NB4 (cell line): ENCODE measurements around the gene DOK7.

ENCODE experiments used
- POLR2A ChIP-seq: IDR thresholded peaks from 2 replicates; pipeline ENCODE4 v1.6.1; 2011; ENCODE audit warnings: mild to moderate bottlenecking; ENCODE audit not compliant: insufficient read length; ENCODE audit errors: extremely low read depth
- TF ChIP-seq, protein P1 (sequence below): IDR thresholded peaks from one replicate; pipeline ENCODE4 v1.5.1; 2012; ENCODE audit warnings: low read depth, low read length

DNA sequence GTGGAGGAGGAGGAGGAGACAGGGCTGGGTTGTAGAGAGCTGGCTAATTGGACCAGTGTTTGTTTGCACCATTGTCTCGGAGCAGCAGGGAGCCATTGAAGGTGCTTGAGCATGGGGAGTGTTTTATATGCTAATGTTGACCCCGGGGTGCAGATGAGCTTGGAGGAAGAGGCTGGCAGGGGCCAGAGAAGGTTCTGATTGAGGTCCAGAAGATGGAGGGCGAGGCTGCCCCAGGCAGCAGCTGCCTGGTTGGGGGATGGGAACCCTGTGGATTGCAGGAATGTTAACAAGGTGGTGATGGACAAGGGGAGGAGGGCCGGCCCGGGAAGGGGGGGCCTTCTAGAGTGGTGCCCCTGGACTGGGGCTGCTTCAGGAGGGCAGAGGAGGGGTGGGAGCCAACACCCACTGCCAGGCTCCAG is 18.0 kb downstream of the DOK7 start:
- TF ChIP-seq, protein P1, sequence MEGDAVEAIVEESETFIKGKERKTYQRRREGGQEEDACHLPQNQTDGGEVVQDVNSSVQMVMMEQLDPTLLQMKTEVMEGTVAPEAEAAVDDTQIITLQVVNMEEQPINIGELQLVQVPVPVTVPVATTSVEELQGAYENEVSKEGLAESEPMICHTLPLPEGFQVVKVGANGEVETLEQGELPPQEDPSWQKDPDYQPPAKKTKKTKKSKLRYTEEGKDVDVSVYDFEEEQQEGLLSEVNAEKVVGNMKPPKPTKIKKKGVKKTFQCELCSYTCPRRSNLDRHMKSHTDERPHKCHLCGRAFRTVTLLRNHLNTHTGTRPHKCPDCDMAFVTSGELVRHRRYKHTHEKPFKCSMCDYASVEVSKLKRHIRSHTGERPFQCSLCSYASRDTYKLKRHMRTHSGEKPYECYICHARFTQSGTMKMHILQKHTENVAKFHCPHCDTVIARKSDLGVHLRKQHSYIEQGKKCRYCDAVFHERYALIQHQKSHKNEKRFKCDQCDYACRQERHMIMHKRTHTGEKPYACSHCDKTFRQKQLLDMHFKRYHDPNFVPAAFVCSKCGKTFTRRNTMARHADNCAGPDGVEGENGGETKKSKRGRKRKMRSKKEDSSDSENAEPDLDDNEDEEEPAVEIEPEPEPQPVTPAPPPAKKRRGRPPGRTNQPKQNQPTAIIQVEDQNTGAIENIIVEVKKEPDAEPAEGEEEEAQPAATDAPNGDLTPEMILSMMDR: no peak
- no peak for TF ChIP-seq POLR2A
